Breast epithelium (tissue), 3 donors: Measurements from ENCODE around the gene TPPP.

Experiments
- CTCF ChIP-seq, 3 donors: fragments of 450-650 bp; IDR thresholded peaks; one replicate each; pipeline ENCODE4 v1.5.1; 2016 to 2017; ENCODE audit warnings: antibody characterized with exemption in 3 of 3, mild to moderate bottlenecking in 3 of 3, moderate library complexity in 3 of 3
- POLR2A ChIP-seq: fragments of 450-650 bp; IDR thresholded peaks from one replicate; pipeline ENCODE4 v1.6.1; 2016; ENCODE audit warnings: antibody characterized with exemption, mild to moderate bottlenecking, moderate library complexity
- POLR2AphosphoS5 ChIP-seq, 3 donors: sonication (generic); formaldehyde crosslinking; IDR thresholded peaks; one replicate each; pipeline ENCODE4 v1.6.1; 2017; ENCODE audit warnings: antibody characterized with exemption in 3 of 3

- no peak for TF ChIP-seq POLR2A
- TF ChIP-seq POLR2AphosphoS5 (IDR thresholded peaks at IDR 0.05), result no peak
- TF ChIP-seq CTCF (IDR thresholded peaks at IDR 0.05), result no peak
Observed at GRCh38 chr5:666816-667498, 26.2 kb downstream of the TPPP start.
